HCT116 (cell line): ENCODE measurements around the gene OR5H14.

Experiments
- CBX3 ChIP-seq: IDR thresholded peaks from 2 replicates; pipeline ENCODE4 v1.6.1; 2012; ENCODE audit warnings: low read depth
- CEBPB ChIP-seq: IDR thresholded peaks from 2 replicates; pipeline ENCODE4 v1.6.1; 2012; ENCODE audit warnings: low read depth
- EGR1 ChIP-seq: IDR thresholded peaks from 2 replicates; pipeline ENCODE4 v1.6.1; 2012; ENCODE audit warnings: low read depth
- EZH2phosphoT487 ChIP-seq: fragments of 200-600 bp; IDR thresholded peaks from 2 replicates; pipeline ENCODE4 v1.6.1; 2018; ENCODE audit warnings: antibody characterized with exemption, borderline replicate concordance
- JUND ChIP-seq: IDR thresholded peaks from 2 replicates; pipeline ENCODE4 v1.6.1; 2012
- POLR2A ChIP-seq: IDR thresholded peaks from 2 replicates; pipeline ENCODE4 v1.7.0; 2011; ENCODE audit warnings: borderline replicate concordance; ENCODE audit not compliant: insufficient read depth, insufficient read length; ENCODE audit errors: extremely low read depth
- POLR2AphosphoS5 ChIP-seq: IDR thresholded peaks from 2 replicates; pipeline ENCODE4 v1.6.1; 2011; ENCODE audit warnings: mild to moderate bottlenecking, low read depth, low read length, moderate library complexity
- RAD21 ChIP-seq: IDR thresholded peaks from 2 replicates; pipeline ENCODE4 v1.6.1; 2012; ENCODE audit warnings: low read depth, mild to moderate bottlenecking
- TCF7L2 ChIP-seq: IDR thresholded peaks from 2 replicates; pipeline ENCODE4 v1.7.0; 2011; ENCODE audit warnings: borderline replicate concordance, inconsistent platforms; ENCODE audit not compliant: insufficient read depth, insufficient read length; ENCODE audit errors: extremely low read depth
- YY1 ChIP-seq: IDR thresholded peaks from 2 replicates; pipeline ENCODE4 v1.6.1; 2011; ENCODE audit warnings: low read length, low read depth, moderate library complexity, mild to moderate bottlenecking; ENCODE audit not compliant: insufficient replicate concordance; ENCODE audit errors: extremely low read depth
- ZNF274 ChIP-seq: fragments of 200-500 bp; sonication (Bioruptor generic); IDR thresholded peaks from 2 replicates; pipeline ENCODE4 v1.6.1; 2014; ENCODE audit warnings: mild to moderate bottlenecking, low read depth, low read length, inconsistent platforms
- TF ChIP-seq, protein P1 (sequence below), 3 experiments: fragments of 200-600 bp in 1 of 3; sonication (generic) in 1 of 3; IDR thresholded peaks in 2 of 3; conservative IDR thresholded peaks in 1 of 3; 2 replicates each; pipeline ENCODE4 v1.5.1; 2012 to 2017; ENCODE audit warnings: low read depth in 2 of 3, low read length in 2 of 3, antibody characterized with exemption in 1 of 3, borderline replicate concordance in 1 of 3, control low read depth in 1 of 3, mild to moderate bottlenecking in 1 of 3, mixed read lengths in 1 of 3, mixed run types in 1 of 3, moderate library complexity in 1 of 3; ENCODE audit not compliant: insufficient read depth in 1 of 3
- TF ChIP-seq, protein P2 (sequence below): IDR thresholded peaks from 2 replicates; pipeline ENCODE4 v1.6.1; 2012
- TF ChIP-seq, protein P3 (sequence below): IDR thresholded peaks from 2 replicates; pipeline ENCODE4 v1.6.1; 2012; ENCODE audit warnings: low read depth

DNA sequence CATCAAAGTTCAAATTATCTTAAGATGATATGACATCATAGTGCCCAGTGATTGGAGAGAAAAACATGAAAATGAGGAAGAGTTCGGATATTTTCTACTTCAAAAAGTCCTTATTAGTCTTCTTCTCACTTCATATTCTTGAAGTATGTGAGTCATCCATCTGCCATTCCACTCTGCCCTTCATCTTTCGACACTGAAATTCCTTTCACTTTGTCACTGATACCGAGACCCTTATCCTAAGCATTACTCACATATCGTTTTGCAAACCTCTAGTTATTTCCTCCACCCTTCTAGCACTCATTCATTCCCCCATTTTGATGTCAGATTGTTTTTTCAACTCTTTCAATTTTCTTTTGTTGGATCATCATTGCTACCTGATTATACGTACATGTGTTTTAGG, 4.0 kb downstream of the OR5H14 start:
- TF ChIP-seq JUND: no peak
- TF ChIP-seq, protein P1, sequence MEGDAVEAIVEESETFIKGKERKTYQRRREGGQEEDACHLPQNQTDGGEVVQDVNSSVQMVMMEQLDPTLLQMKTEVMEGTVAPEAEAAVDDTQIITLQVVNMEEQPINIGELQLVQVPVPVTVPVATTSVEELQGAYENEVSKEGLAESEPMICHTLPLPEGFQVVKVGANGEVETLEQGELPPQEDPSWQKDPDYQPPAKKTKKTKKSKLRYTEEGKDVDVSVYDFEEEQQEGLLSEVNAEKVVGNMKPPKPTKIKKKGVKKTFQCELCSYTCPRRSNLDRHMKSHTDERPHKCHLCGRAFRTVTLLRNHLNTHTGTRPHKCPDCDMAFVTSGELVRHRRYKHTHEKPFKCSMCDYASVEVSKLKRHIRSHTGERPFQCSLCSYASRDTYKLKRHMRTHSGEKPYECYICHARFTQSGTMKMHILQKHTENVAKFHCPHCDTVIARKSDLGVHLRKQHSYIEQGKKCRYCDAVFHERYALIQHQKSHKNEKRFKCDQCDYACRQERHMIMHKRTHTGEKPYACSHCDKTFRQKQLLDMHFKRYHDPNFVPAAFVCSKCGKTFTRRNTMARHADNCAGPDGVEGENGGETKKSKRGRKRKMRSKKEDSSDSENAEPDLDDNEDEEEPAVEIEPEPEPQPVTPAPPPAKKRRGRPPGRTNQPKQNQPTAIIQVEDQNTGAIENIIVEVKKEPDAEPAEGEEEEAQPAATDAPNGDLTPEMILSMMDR (IDR thresholded peaks at IDR 0.05 in 2 of 3, conservative IDR thresholded peaks at IDR 0.05 in 1 of 3; ENCODE audit: borderline replicate concordance in 1 of 3, insufficient read depth in 1 of 3, low read depth in 2 of 3, low read length in 2 of 3): no peak
- TF ChIP-seq YY1: no peak
- TF ChIP-seq POLR2AphosphoS5: no peak
- no peak for TF ChIP-seq CEBPB
- peak; percentile 29 for TF ChIP-seq TCF7L2
- no peak for TF ChIP-seq ZNF274
- no peak for TF ChIP-seq POLR2A
- TF ChIP-seq EZH2phosphoT487: no peak
- no peak for TF ChIP-seq CBX3
- no peak for TF ChIP-seq RAD21
- TF ChIP-seq, protein P2, sequence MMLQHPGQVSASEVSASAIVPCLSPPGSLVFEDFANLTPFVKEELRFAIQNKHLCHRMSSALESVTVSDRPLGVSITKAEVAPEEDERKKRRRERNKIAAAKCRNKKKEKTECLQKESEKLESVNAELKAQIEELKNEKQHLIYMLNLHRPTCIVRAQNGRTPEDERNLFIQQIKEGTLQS: no peak
- TF ChIP-seq, protein P3, sequence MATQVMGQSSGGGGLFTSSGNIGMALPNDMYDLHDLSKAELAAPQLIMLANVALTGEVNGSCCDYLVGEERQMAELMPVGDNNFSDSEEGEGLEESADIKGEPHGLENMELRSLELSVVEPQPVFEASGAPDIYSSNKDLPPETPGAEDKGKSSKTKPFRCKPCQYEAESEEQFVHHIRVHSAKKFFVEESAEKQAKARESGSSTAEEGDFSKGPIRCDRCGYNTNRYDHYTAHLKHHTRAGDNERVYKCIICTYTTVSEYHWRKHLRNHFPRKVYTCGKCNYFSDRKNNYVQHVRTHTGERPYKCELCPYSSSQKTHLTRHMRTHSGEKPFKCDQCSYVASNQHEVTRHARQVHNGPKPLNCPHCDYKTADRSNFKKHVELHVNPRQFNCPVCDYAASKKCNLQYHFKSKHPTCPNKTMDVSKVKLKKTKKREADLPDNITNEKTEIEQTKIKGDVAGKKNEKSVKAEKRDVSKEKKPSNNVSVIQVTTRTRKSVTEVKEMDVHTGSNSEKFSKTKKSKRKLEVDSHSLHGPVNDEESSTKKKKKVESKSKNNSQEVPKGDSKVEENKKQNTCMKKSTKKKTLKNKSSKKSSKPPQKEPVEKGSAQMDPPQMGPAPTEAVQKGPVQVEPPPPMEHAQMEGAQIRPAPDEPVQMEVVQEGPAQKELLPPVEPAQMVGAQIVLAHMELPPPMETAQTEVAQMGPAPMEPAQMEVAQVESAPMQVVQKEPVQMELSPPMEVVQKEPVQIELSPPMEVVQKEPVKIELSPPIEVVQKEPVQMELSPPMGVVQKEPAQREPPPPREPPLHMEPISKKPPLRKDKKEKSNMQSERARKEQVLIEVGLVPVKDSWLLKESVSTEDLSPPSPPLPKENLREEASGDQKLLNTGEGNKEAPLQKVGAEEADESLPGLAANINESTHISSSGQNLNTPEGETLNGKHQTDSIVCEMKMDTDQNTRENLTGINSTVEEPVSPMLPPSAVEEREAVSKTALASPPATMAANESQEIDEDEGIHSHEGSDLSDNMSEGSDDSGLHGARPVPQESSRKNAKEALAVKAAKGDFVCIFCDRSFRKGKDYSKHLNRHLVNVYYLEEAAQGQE: no peak
- TF ChIP-seq EGR1: no peak
